Activated T-cell treated with anti-CD3 and anti-CD28 coated beads, Interleukin-2, amount 50 U/mL, for 4 hours (primary cell): ENCODE data around the gene CDS1. TPM values are rescaled to one million over a fixed set of nuclear protein-coding genes. Genes with fewer than 3 reads are reported as not detected.
A peak's percentile ranks its signal among the peaks of the same experiment; 100 is the strongest.
"Not testable (repeated sequence)": the region's sequence is repeated elsewhere in the genome, so short reads cannot be mapped to it uniquely, and the experiment has no call there.

ENCODE experiments used
- ATAC-seq, 2 donors: fragments of 200-7000 bp; cut with Tn5 transposase; one replicate each; pipeline ENCODE4 v1.10.0; 2021
- DNase-seq: peaks from one replicate; pipeline ENCODE4 v3.0.0-alpha.2; 2020
- H3K27me3 Mint-ChIP-seq: one replicate; pipeline ENCODE4 v1.8.0; 2021; ENCODE audit warnings: low read depth, mixed read lengths
- H3K36me3 Mint-ChIP-seq: one replicate; pipeline ENCODE4 v1.8.0; 2022; ENCODE audit warnings: mixed read lengths; ENCODE audit not compliant: insufficient read depth
- H3K4me1 Mint-ChIP-seq: one replicate; pipeline ENCODE4 v1.8.0; 2021; ENCODE audit warnings: low read depth, mixed read lengths
- H3K4me3 Mint-ChIP-seq: one replicate; pipeline ENCODE4 v1.8.0; 2021; ENCODE audit warnings: mild to moderate bottlenecking, moderate library complexity, mixed read lengths
- H3K9me3 Mint-ChIP-seq: one replicate; pipeline ENCODE4 v1.8.0; 2021; ENCODE audit warnings: mixed read lengths
- total RNA-seq, 3 donors: library from RNA; stranded (reverse); gene quantifications; one replicate each; pipeline ENCODE4 v1.2.1, GENCODE V29; 2021

CDS1 gene
- total RNA-seq, 3 donors from 2014 or later: 0.11 to 0.18 (median 0.15) TPM

DNA sequence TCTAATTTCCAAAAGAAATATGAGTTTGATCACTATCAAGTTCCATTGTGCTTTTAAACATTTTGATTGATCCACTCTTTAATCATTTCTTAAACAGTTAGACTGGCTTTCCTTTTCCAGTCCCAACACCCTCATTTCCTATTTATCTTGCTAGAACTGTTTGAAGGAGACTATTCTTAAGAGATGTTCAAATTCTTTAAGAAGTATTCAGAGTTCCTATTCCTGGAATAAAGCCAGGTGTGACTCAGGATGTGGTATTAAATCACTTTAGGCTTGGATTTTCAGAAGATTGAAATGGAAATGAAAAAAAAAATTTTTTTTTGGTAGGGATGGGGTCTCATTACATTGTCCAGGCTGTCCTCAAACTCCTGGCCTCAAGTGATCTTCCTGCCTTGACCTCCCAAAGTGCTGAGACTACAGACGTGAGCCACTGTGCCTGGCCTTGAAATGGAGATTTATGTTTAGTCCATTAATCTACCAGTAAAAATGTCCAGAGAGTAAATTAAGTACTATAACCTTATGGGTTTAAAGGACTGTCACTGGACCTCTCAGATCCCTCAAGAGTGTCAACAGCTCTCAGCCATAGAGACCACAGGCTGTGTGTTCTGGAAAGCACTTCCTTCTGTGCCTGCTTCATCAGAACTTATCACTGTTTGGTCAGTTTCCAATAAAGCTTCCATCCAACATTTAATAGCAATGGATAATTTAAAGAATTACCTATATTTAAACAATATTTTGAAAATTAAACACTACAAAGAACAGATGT lies 90.7 kb downstream of the CDS1 start:
- H3K27me3 Mint-ChIP-seq: no peaks in the 10 kb centered on the region
- no peak overlapping the region for H3K4me3 Mint-ChIP-seq
- H3K36me3 Mint-ChIP-seq: no peaks in the 10 kb centered on the region
- H3K9me3 Mint-ChIP-seq: no peaks in the 10 kb centered on the region
- ATAC-seq: no peak
- H3K4me1 Mint-ChIP-seq: no peaks in the 10 kb centered on the region
- no peak for DNase-seq

DNA sequence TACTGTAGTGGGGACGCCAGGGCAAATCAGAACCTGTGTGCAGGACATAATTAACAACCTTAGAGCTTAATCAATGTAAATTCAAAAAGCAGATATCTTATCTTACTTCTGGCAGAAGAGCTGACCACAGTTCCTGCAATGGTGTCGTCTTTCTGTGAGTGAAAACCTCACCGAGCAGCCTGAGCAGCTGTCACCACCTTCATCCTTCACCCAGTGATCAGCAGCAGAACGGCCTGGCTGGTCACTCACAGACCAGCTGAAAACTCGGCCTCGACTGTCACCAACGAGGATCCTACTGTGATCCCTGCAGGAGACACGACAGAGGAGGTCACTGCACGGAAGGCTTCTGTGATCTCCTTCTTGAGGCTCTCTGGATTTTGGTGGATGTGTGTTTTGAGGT lies 94.2 kb downstream of the CDS1 start:
- Mint-ChIP-seq H3K4me1 (peaks cover 5% of the 10 kb centered on the region), H3K9me3 (no peaks in the 10 kb centered on the region), H3K4me3 (no peak overlapping the region), H3K36me3 (no peaks in the 10 kb centered on the region), H3K27me3 (no peaks in the 10 kb centered on the region)
- DNase-seq: no peak
- ATAC-seq: no peak

DNA sequence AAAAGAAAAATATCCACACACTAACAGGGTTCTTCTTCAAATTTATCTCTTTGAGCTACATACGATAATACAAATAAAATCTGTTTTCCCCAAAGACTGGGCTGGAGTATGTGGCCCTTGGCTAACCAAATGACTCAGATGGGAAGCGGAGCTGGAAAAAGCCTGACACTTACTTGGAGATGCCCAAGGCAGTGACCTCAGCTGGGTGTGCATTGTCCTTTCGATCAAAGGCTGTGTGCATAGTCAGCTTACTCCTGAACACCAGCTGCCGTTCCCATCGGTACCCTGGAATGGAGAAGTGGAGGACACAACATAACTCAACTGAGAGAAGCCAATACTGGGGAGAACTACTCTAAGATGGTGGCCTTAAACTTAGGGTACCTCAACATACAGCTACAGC lies 95.1 kb downstream of the CDS1 start:
- Mint-ChIP-seq H3K36me3 (no peaks in the 10 kb centered on the region), H3K4me1 (peaks cover 5% of the 10 kb centered on the region), H3K4me3 (no peak overlapping the region), H3K9me3 (no peaks in the 10 kb centered on the region), H3K27me3 (no peaks in the 10 kb centered on the region)
- ATAC-seq (no peak), DNase-seq (no peak)

DNA sequence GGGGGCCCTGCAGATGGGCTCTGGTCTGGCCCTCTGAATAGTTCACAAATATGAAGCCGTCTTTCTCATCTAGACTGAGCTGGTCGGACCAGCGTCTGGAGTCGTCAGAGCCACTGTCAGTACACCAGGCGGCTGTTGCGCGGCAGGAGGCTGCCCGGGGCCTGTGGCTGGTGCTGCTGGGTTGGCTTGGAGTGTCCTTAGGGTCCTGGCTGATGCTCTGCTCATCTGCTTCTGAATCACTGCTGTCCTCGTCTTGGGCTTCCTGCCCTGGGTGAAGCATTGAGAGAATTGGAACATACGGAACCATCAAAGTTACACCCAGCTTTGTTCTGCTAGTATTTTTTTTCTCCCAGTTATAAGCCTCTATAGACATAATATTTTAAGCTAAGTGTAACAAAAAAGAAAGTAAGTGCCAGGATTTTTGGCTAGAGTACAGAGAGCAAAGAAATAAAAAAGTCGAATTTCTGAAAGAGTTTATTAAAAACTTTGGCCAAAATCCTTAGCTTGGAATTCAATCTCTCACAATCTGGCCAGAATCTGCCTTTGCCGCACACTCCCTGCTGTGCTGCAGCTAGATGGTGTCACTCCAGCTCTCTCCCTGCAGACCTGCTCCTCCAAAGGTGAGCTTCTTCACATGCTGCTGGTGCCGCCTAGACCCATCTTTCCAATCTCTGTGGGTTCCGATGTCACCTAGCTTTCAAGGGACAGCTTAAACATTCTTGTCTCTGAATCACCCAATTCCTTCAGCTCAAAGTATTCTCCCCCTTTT lies 96.2 kb downstream of the CDS1 start:
- DNase-seq (no peak), ATAC-seq (no peak)
- Mint-ChIP-seq H3K4me1 (peaks cover 5% of the 10 kb centered on the region), H3K4me3 (no peak overlapping the region), H3K9me3 (no peaks in the 10 kb centered on the region), H3K27me3 (no peaks in the 10 kb centered on the region), H3K36me3 (no peaks in the 10 kb centered on the region)

DNA sequence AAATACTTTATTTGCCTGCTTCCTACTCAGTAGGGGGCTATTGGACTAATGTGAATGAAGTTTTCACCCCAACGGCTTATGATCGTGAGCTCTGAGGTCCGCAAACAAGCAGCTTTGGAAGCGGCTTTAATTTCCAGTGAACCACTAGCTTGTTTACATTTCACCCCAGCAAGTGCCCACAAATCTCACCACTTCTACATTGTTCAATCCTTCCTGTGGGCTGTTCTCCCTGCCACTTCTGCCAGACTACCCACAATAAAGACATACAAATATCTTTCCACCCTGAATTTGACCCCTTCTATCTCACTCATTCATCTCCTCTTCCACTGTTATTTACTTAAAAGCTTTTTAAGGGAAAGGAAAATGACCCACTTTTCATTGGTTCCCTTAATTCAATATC lies 98.0 kb downstream of the CDS1 start:
- no peaks in the 10 kb centered on the region for H3K9me3 Mint-ChIP-seq
- DNase-seq: no peak
- H3K36me3 Mint-ChIP-seq: no peaks in the 10 kb centered on the region
- peaks cover 5% of the 10 kb centered on the region for H3K4me1 Mint-ChIP-seq
- no peak overlapping the region for H3K4me3 Mint-ChIP-seq
- ATAC-seq: no peak
- H3K27me3 Mint-ChIP-seq: no peaks in the 10 kb centered on the region

DNA sequence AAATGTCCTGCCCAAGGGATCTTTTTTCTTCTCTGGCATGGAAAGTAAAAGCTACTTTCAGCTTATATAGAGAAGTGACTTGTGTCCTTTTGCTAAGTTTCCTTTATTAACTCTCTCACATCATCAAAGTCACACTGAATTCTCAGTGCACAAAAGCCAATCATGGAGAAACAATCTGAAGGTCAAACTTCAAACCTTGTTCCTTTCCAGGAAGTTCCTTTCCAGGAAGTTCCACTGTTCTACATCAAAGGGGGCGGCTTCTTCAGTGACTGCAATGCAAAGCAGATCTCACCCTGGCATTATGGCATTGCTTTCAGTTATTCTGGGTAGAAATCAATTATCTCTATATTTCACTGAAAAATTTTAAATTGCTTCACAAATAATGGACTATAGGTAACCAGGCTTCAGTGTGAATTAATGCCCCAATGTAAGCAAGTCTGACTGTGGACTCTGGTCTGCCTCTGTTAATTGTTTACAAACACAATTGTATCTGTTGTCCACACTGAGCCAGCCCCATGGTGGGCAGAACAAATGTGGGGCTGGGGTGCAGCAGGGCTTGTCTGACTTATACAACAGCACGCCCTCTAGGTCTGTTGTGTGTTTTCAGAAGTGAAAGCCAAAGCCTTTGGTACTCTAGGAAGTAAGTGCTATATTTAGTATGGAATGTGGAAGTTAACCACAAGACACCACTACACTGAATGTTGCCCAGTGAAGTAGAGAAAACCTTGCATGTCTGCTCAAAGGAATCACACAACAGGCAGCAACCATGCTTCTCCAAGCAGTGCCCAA lies 98.8 kb downstream of the CDS1 start:
- no peak overlapping the region for H3K4me3 Mint-ChIP-seq
- no peaks in the 10 kb centered on the region for H3K27me3 Mint-ChIP-seq
- no peak for DNase-seq
- no peak for ATAC-seq
- H3K9me3 Mint-ChIP-seq: no peaks in the 10 kb centered on the region
- H3K4me1 Mint-ChIP-seq: peaks cover 5% of the 10 kb centered on the region
- H3K36me3 Mint-ChIP-seq: no peaks in the 10 kb centered on the region

DNA sequence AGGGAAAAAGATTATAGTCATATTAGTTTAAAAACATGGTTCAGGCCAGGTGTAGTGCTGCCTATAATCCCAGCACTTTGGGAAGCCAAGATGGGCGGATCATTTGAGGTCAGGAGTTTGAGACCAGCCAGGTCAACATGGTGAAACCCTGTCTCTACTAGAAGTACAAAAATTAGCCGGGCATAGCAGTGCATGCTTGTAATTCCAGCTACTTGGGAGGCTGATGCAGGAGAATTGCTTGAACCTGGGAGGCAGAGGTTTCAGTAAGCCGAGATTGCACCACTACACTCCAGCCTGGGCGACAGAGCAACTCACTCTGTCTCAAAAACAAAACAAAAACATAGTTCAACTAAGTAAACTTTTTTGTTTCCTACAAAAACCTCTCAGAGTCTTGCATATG lies 99.7 kb downstream of the CDS1 start:
- not testable (repeated sequence) for H3K4me1 Mint-ChIP-seq, H3K4me3 Mint-ChIP-seq, DNase-seq, H3K36me3 Mint-ChIP-seq, ATAC-seq, H3K9me3 Mint-ChIP-seq, H3K27me3 Mint-ChIP-seq

DNA sequence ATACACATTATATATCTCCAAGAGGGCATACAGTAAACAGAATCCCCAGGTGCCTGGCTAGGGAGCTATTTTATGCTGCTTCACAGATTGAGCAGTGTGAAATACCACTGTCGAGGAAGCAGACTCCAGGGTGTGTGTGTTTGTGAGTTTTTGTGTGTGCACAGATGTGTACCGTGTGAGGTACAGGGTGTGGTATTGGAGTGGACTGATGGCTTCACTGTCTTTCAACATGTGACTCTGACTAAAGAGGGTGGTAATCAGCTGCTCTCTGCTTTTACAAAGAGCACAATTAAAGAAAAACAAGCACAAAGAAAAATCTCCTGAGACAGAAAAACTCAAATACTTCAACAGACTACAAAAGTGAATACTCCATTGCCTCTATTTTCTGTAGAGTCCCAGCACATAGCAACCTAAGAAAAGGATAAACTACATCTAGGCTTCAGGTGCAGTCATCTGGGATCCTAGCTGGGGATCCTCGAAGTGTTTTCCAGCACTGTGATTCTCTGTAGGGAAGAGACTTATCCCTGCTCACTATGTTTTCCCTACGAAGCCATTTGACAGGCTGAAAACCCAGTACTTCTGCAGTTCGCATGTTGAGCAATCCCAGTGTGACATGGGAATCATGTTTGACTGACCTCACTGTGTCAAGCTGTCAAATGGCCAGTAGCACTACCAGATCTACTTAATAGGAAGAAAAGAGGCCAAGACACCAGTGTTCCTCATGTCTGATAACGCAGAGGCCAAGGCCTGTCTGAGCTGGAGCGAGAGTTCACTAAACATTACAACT lies 100.3 kb downstream of the CDS1 start:
- H3K4me3 Mint-ChIP-seq: no peak overlapping the region
- H3K4me1 Mint-ChIP-seq: peaks cover 5% of the 10 kb centered on the region
- no peaks in the 10 kb centered on the region for H3K36me3 Mint-ChIP-seq
- DNase-seq: no peak
- no peak for ATAC-seq
- no peaks in the 10 kb centered on the region for H3K9me3 Mint-ChIP-seq
- no peaks in the 10 kb centered on the region for H3K27me3 Mint-ChIP-seq

DNA sequence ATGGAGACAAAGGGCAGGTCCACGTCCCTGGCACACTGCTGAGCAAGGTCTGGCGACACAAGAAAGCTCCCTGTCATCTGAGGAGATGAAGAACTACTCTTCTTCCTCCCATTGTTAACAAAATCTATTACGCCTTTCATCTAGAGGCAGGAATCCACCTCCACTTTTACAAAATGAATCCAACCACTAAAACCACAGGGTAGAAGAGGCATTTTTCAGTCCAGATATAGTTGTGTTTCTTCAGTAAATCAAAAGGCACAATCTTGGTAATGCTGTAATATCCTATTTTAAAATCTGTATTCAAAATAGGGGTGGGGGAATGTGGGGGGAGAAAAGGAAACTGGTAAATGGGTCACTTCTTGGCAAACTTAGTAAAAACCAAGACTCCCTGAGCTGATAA lies 101.4 kb downstream of the CDS1 start:
- no peak for DNase-seq
- no peak for ATAC-seq
- Mint-ChIP-seq H3K36me3 (no peaks in the 10 kb centered on the region), H3K4me1 (peaks cover 5% of the 10 kb centered on the region), H3K9me3 (no peaks in the 10 kb centered on the region), H3K4me3 (no peak overlapping the region), H3K27me3 (no peaks in the 10 kb centered on the region)

DNA sequence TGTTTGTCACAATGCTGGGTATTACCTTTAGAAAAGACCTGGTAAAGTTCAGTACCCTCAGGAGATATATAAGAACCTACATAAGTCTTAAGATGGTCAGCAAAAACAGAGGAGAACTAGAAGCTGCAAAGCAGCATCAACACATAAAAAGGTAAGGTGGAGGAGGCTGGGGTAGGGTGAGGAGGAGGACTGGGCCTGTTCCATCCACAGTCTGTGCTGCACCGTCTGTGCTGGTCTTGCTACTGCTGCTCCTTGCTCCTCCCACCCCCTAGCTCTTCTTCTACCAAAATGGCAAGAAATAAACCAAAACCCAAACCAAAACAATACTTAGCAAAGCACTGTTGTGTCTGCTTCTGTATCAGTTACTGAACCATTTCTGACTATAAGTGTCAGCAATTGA lies 102.2 kb downstream of the CDS1 start:
- H3K36me3 Mint-ChIP-seq: no peaks in the 10 kb centered on the region
- H3K4me3 Mint-ChIP-seq: no peak overlapping the region
- no peaks in the 10 kb centered on the region for H3K27me3 Mint-ChIP-seq
- H3K4me1 Mint-ChIP-seq: peaks cover 5% of the 10 kb centered on the region
- DNase-seq (no peak), ATAC-seq (no peak)
- no peaks in the 10 kb centered on the region for H3K9me3 Mint-ChIP-seq

DNA sequence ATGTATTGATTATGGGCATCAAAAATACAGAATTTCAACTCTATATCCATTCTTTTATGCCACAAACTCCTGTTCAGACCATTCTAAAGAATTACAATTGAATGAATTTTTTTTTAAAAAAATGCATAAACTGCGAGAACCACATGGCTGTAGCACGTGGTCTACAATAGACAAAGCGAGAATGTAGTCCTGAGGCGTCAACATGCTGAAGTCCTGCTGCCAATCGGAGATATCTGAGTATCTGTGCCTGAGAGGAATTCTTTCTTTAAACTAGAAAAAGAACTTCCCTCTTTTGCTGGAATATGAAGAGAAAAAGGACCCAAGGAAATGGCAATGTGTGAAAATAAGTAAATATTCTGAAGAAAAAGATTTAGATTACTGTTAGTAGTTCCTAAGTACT lies 105.7 kb downstream of the CDS1 start:
- H3K9me3 Mint-ChIP-seq: no peaks in the 10 kb centered on the region
- ATAC-seq (no peak), DNase-seq (no peak)
- no peak overlapping the region for H3K4me3 Mint-ChIP-seq
- H3K4me1 Mint-ChIP-seq: no peaks in the 10 kb centered on the region
- H3K27me3 Mint-ChIP-seq: no peaks in the 10 kb centered on the region
- H3K36me3 Mint-ChIP-seq: no peaks in the 10 kb centered on the region

DNA sequence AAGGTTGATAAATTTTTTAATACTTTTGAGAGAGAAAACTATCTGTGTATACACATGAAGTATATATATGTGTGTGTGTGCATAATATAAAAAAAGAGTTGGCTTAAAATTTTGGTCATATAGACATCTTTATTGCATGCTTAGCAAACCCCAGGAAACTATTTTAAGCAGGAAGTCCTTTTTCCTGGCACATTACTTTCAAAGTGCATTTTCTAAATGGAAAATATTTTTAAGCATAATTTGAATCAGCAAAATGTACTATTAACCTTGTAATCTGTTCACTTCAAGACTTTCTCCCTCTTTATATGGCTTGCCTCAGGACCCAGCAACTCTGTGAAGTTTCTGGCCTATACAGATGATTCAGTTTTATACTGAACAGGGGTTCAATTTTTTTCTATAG lies 106.3 kb downstream of the CDS1 start:
- H3K4me3 Mint-ChIP-seq: no peak overlapping the region
- H3K9me3 Mint-ChIP-seq: no peaks in the 10 kb centered on the region
- H3K4me1 Mint-ChIP-seq: no peaks in the 10 kb centered on the region
- no peaks in the 10 kb centered on the region for H3K27me3 Mint-ChIP-seq
- no peaks in the 10 kb centered on the region for H3K36me3 Mint-ChIP-seq
- DNase-seq (no peak), ATAC-seq (no peak)

DNA sequence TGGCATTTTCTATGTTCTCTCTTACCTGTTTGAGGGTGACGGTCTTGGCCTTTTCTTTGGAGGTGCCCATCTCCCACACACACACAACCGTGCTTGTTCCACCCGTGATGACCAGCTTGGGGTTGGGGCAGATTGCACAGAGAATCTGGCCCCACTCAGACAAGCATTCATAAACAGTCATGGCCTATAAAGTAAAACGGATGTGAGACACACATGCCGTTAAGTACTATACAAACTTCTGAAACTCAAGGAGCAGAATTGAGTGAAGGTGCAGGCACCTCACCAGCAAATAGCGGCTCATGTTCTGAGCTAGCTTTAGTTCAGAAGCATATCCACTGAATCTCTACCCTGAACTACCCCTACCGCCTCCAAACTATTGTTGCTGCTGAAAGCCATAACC lies 107.6 kb downstream of the CDS1 start:
- Mint-ChIP-seq H3K27me3 (no peaks in the 10 kb centered on the region), H3K9me3 (no peaks in the 10 kb centered on the region), H3K36me3 (no peaks in the 10 kb centered on the region), H3K4me3 (no peak overlapping the region), H3K4me1 (no peaks in the 10 kb centered on the region)
- no peak for DNase-seq
- ATAC-seq: no peak

DNA sequence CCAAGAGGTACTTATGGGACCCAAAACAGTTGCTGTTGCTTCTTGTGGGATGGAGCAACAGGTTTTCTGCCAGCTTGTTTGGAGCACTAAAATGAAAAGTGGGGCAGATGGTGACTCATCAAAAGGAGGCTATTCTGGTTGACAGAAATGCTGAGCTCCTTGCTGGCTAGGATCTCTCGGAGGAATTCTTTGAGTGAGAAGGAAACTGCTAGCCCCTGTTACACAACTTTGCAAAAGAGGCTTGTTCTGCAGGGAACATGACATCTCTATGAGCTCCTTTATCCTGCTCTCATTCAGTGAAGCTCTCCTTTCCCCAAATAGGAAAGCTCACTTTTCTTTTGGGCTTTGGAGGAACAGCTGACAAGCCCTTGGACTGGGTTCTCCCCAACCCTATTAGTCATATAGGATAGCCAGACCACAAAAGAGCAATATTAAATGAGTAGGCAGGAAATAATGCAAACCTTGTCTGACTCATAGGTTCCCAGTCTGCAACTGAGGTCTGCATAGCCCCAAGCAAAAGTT lies 108.3 kb downstream of the CDS1 start:
- no peak overlapping the region for H3K4me3 Mint-ChIP-seq
- no peaks in the 10 kb centered on the region for H3K27me3 Mint-ChIP-seq
- H3K36me3 Mint-ChIP-seq: no peaks in the 10 kb centered on the region
- no peaks in the 10 kb centered on the region for H3K9me3 Mint-ChIP-seq
- peak in 1 of 2 donors; percentile 30 for ATAC-seq
- no peak for DNase-seq
- no peaks in the 10 kb centered on the region for H3K4me1 Mint-ChIP-seq
